Transverse colon (tissue), 3 donors: ENCODE measurements around the gene FIGLA.

ENCODE experiments used
- EP300 ChIP-seq: sonication (generic); formaldehyde crosslinking; IDR thresholded peaks from one replicate; pipeline ENCODE4 v1.6.1; 2017; ENCODE audit warnings: antibody characterized with exemption, low read depth
- TF ChIP-seq, protein P1 (sequence below), 5 experiments: fragments of 200-600 bp in 3 of 5; fragments of 450-650 bp in 2 of 5; sonication (generic) in 3 of 5; IDR thresholded peaks; 1 replicate in 2 of 5; 2 replicates in 3 of 5; pipeline ENCODE4 v1.5.1; 2016 to 2017; ENCODE audit warnings: antibody characterized with exemption in 5 of 5, inconsistent platforms in 3 of 5, mild to moderate bottlenecking in 2 of 5, moderate library complexity in 1 of 5

DNA sequence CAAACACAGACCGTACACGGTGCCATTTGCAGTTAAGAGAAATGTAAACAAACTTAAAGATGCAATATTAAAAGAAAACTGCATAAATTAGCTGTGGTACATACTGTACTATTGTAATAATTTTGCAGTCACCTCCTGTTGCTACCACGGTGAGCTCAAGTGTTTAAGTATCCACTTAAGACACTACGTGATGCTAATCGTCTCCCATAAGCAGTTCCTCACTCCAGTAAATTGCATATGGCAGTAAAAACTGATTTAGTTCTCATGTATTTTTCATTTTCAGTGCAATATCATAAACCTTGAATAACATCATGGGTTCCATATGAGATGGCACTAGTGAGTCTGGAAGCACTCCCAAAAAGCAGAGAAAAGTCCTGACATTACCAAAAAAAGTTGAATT lies 15.6 kb upstream of the FIGLA start:
- TF ChIP-seq EP300: no peak
- TF ChIP-seq, protein P1, sequence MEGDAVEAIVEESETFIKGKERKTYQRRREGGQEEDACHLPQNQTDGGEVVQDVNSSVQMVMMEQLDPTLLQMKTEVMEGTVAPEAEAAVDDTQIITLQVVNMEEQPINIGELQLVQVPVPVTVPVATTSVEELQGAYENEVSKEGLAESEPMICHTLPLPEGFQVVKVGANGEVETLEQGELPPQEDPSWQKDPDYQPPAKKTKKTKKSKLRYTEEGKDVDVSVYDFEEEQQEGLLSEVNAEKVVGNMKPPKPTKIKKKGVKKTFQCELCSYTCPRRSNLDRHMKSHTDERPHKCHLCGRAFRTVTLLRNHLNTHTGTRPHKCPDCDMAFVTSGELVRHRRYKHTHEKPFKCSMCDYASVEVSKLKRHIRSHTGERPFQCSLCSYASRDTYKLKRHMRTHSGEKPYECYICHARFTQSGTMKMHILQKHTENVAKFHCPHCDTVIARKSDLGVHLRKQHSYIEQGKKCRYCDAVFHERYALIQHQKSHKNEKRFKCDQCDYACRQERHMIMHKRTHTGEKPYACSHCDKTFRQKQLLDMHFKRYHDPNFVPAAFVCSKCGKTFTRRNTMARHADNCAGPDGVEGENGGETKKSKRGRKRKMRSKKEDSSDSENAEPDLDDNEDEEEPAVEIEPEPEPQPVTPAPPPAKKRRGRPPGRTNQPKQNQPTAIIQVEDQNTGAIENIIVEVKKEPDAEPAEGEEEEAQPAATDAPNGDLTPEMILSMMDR (IDR thresholded peaks at IDR 0.05): no peak
